Stimulated activated memory B cell treated with anti-CD40 and anti-IgM and Interleukin-4, amounts not matched to agents 10 μg/mL and 1 μg/mL and 100 μg/mL, for 72 hours (primary cell): ENCODE results near the gene GET4.

Experiments
- ATAC-seq: fragments of 150-1000 bp; cut with Tn5 transposase; 2 replicates; pipeline ENCODE4 v1.10.0; 2021
- H3K27ac Mint-ChIP-seq: one replicate; pipeline ENCODE4 v1.8.0; 2022; ENCODE audit warnings: mild to moderate bottlenecking, mixed read lengths
- H3K27me3 Mint-ChIP-seq: one replicate; pipeline ENCODE4 v1.8.0; 2022; ENCODE audit warnings: mixed read lengths
- H3K36me3 Mint-ChIP-seq: one replicate; pipeline ENCODE4 v1.8.0; 2022; ENCODE audit warnings: mixed read lengths
- H3K4me1 Mint-ChIP-seq: one replicate; pipeline ENCODE4 v1.8.0; 2022; ENCODE audit warnings: mixed read lengths
- H3K4me3 Mint-ChIP-seq: one replicate; pipeline ENCODE4 v1.8.0; 2022; ENCODE audit warnings: mild to moderate bottlenecking, moderate library complexity, mixed read lengths
- H3K9me3 Mint-ChIP-seq: one replicate; pipeline ENCODE4 v1.8.0; 2022; ENCODE audit warnings: mixed read lengths

The GET4 gene

GRCh38 chr7:874031-874749 lies 2.2 kb upstream of the GET4 start:
- Mint-ChIP-seq H3K27me3 (no peaks in the 10 kb centered on the region), H3K4me1 (peaks cover 32% of the 10 kb centered on the region), H3K36me3 (peaks cover 38% of the 10 kb centered on the region), H3K27ac (no peak overlapping the region), H3K4me3 (no peak overlapping the region), H3K9me3 (no peaks in the 10 kb centered on the region)
- no peak for ATAC-seq

GRCh38 chr7:875051-875450 lies 1.3 kb upstream of the GET4 start:
- Mint-ChIP-seq H3K27me3 (no peaks in the 10 kb centered on the region), H3K27ac (peak overlapping the region; percentile 27), H3K9me3 (no peaks in the 10 kb centered on the region), H3K4me3 (no peak overlapping the region), H3K4me1 (peaks cover 34% of the 10 kb centered on the region), H3K36me3 (peaks cover 33% of the 10 kb centered on the region)
- ATAC-seq, result no peak

GRCh38 chr7:875476-876076 lies 778 bp upstream of the GET4 start:
- H3K27me3 Mint-ChIP-seq, result no peaks in the 10 kb centered on the region
- H3K36me3 Mint-ChIP-seq, result peaks cover 30% of the 10 kb centered on the region
- ATAC-seq, result no peak
- peak overlapping the region; percentile 27 for H3K27ac Mint-ChIP-seq
- H3K9me3 Mint-ChIP-seq, result no peaks in the 10 kb centered on the region
- H3K4me3 Mint-ChIP-seq, result no peak overlapping the region
- peaks cover 34% of the 10 kb centered on the region for H3K4me1 Mint-ChIP-seq

GRCh38 chr7:876972-877311 lies 588 bp downstream of the GET4 start:
- peaks cover 19% of the 10 kb centered on the region for H3K36me3 Mint-ChIP-seq
- no peaks in the 10 kb centered on the region for H3K27me3 Mint-ChIP-seq
- H3K4me1 Mint-ChIP-seq, result peaks cover 37% of the 10 kb centered on the region
- H3K9me3 Mint-ChIP-seq, result no peaks in the 10 kb centered on the region
- H3K27ac Mint-ChIP-seq, result peak overlapping the region; percentile 97
- peak overlapping the region; percentile 98 for H3K4me3 Mint-ChIP-seq
- ATAC-seq, result peak; percentile 52

- no peak for ATAC-seq
- H3K27me3 Mint-ChIP-seq, result no peaks in the 10 kb centered on the region
- H3K4me1 Mint-ChIP-seq, result peaks cover 40% of the 10 kb centered on the region
- peaks cover 12% of the 10 kb centered on the region for H3K36me3 Mint-ChIP-seq
- H3K4me3 Mint-ChIP-seq, result peak overlapping the region; percentile 98
- no peaks in the 10 kb centered on the region for H3K9me3 Mint-ChIP-seq
- peak overlapping the region; percentile 97 for H3K27ac Mint-ChIP-seq
Observed at GRCh38 chr7:877312-878232, 1.2 kb downstream of the GET4 start.

- Mint-ChIP-seq H3K27ac (no peak overlapping the region), H3K9me3 (no peaks in the 10 kb centered on the region), H3K36me3 (no peaks in the 10 kb centered on the region), H3K4me1 (peaks cover 31% of the 10 kb centered on the region), H3K27me3 (no peaks in the 10 kb centered on the region), H3K4me3 (peak overlapping the region; percentile 25)
- ATAC-seq, result no peak
Observed at GRCh38 chr7:879093-879492, 2.7 kb downstream of the GET4 start.

GRCh38 chr7:879706-880105 lies 3.4 kb downstream of the GET4 start:
- no peak for ATAC-seq
- H3K27ac Mint-ChIP-seq, result no peak overlapping the region
- no peaks in the 10 kb centered on the region for H3K9me3 Mint-ChIP-seq
- peaks cover 35% of the 10 kb centered on the region for H3K4me1 Mint-ChIP-seq
- no peaks in the 10 kb centered on the region for H3K27me3 Mint-ChIP-seq
- H3K4me3 Mint-ChIP-seq, result no peak overlapping the region
- H3K36me3 Mint-ChIP-seq, result no peaks in the 10 kb centered on the region

GRCh38 chr7:880450-880849 lies 4.1 kb downstream of the GET4 start:
- Mint-ChIP-seq H3K4me1 (peaks cover 36% of the 10 kb centered on the region), H3K27me3 (no peaks in the 10 kb centered on the region), H3K4me3 (no peak overlapping the region), H3K9me3 (no peaks in the 10 kb centered on the region), H3K27ac (no peak overlapping the region), H3K36me3 (no peaks in the 10 kb centered on the region)
- no peak for ATAC-seq

- H3K4me3 Mint-ChIP-seq, result no peak overlapping the region
- H3K27ac Mint-ChIP-seq, result no peak overlapping the region
- H3K9me3 Mint-ChIP-seq, result no peaks in the 10 kb centered on the region
- H3K4me1 Mint-ChIP-seq, result peaks cover 36% of the 10 kb centered on the region
- H3K36me3 Mint-ChIP-seq, result no peaks in the 10 kb centered on the region
- no peaks in the 10 kb centered on the region for H3K27me3 Mint-ChIP-seq
- ATAC-seq, result no peak
Observed at GRCh38 chr7:881441-882234, 5.3 kb downstream of the GET4 start.

- H3K36me3 Mint-ChIP-seq, result peaks cover 7% of the 10 kb centered on the region
- no peaks in the 10 kb centered on the region for H3K9me3 Mint-ChIP-seq
- no peak overlapping the region for H3K4me3 Mint-ChIP-seq
- no peaks in the 10 kb centered on the region for H3K27me3 Mint-ChIP-seq
- ATAC-seq, result no peak
- H3K4me1 Mint-ChIP-seq, result peaks cover 29% of the 10 kb centered on the region
- H3K27ac Mint-ChIP-seq, result no peak overlapping the region
Observed at GRCh38 chr7:882336-883035, 6.1 kb downstream of the GET4 start.

GRCh38 chr7:883055-884021 lies 7.0 kb downstream of the GET4 start:
- Mint-ChIP-seq H3K9me3 (no peaks in the 10 kb centered on the region), H3K27me3 (no peaks in the 10 kb centered on the region), H3K36me3 (peaks cover 16% of the 10 kb centered on the region), H3K27ac (no peak overlapping the region), H3K4me3 (no peak overlapping the region), H3K4me1 (peaks cover 20% of the 10 kb centered on the region)
- ATAC-seq, result no peak

GRCh38 chr7:884191-885003 lies 8.0 kb downstream of the GET4 start:
- no peaks in the 10 kb centered on the region for H3K9me3 Mint-ChIP-seq
- no peaks in the 10 kb centered on the region for H3K27me3 Mint-ChIP-seq
- peaks cover 26% of the 10 kb centered on the region for H3K36me3 Mint-ChIP-seq
- H3K27ac Mint-ChIP-seq, result no peak overlapping the region
- H3K4me1 Mint-ChIP-seq, result peaks cover 19% of the 10 kb centered on the region
- no peak overlapping the region for H3K4me3 Mint-ChIP-seq
- ATAC-seq, result no peak

- no peak for ATAC-seq
- no peaks in the 10 kb centered on the region for H3K9me3 Mint-ChIP-seq
- H3K4me1 Mint-ChIP-seq, result peaks cover 20% of the 10 kb centered on the region
- H3K27me3 Mint-ChIP-seq, result no peaks in the 10 kb centered on the region
- H3K27ac Mint-ChIP-seq, result no peak overlapping the region
- no peak overlapping the region for H3K4me3 Mint-ChIP-seq
- H3K36me3 Mint-ChIP-seq, result peaks cover 29% of the 10 kb centered on the region
Observed at GRCh38 chr7:885261-885892, 9.0 kb downstream of the GET4 start.
